ENCODE measurements around the gene GSE1.

GRCh38 chr16:85698459-85698891 is 85.4 kb downstream of the GSE1 start:
- TF ChIP-seq CTCF (IDR thresholded peaks at IDR 0.05) (no peak), POLR2A (IDR thresholded peaks at IDR 0.05) (no peak), EP300 (IDR thresholded peaks at IDR 0.05) (no peak), POLR2AphosphoS5 (IDR thresholded peaks at IDR 0.05) (no peak)
